NCI-H510A (cell line): ENCODE data around the gene HEMGN.
A peak's percentile ranks its signal among the peaks of the same experiment; 100 is the strongest.
"Not testable (repeated sequence)": the region's sequence is repeated elsewhere in the genome, so short reads cannot be mapped to it uniquely, and the experiment has no call there.

Experiments used
- DNase-seq: peaks from one replicate; lab custom pipeline; 2025; lab: John Stamatoyannopoulos, UW

The HEMGN gene

GRCh38 chr9:97963232-97963631 is 25.3 kb upstream of the HEMGN start:
- DNase-seq: no peak

DNA sequence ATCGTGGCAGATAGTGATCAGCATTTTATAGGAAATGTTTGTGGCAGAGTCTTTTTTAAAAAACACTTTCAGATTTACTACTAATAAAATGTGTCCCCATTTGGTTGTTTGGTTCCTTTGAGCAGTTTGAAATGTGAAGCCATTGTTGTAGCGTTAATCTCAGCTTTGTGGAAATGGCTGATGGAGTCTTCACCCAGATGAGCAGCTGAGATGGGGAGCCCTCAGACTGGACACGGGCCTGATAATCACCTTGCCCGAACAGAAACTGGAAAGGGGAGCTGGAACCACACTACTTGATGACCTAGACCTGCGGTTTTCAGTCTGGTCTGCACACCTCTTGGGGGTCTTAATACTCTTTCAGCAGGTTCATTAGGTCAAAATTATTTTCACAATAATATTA is 24.6 kb upstream of the HEMGN start:
- no peak for DNase-seq

DNA sequence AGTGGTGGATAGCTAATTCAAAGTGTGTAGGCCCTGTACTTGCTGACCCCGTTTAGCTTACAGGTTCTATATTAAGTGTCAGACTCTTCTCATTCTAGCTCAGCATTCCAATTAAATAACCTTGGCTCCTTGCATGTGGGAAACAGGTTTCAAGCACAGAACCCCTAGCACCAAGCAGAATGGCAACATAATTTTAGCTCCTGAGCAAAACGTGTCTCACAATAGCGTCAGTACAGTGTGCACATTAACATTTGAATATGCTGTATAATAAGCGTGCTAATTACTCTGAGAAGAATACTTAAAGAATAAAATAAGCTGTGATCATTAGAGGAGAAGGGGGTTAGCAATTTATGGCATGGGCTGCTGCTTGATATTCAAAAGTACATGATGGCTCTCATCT is 24.2 kb upstream of the HEMGN start:
- no peak for DNase-seq

- no peak for DNase-seq
Measured at GRCh38 chr9:97961361-97961760, 23.4 kb upstream of the HEMGN start.

DNA sequence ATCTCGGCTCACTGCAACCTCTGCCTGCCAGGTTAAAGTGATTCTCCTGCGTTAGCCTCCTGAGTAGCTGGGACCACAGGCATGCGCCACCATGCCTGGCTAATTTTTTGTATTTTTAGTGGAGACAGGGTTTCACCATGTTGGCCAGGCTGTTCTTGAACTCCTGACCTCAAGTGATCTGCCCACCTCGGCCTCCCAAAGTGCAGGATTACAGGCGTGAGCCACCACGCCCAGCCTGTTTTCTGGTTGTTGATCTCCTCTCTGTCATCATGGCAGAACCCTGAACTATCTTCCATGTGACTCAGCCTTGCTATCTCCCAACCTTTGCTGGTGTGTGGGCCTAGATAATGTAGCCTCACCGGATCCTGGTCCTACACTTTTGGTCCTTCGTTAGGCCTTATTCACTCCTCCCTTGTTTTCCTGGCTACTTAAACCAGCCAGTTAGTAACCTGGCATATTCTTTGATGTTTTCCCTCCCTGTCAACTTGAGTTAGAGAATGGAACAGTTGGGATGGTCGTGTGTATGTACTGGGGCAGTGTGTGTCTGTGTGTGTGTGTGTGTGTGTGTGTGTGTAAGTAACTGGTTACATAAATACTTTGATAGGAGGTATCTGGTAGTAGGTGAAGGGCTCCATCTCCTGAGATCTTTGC is 22.8 kb upstream of the HEMGN start:
- DNase-seq: not testable (repeated sequence)

DNA sequence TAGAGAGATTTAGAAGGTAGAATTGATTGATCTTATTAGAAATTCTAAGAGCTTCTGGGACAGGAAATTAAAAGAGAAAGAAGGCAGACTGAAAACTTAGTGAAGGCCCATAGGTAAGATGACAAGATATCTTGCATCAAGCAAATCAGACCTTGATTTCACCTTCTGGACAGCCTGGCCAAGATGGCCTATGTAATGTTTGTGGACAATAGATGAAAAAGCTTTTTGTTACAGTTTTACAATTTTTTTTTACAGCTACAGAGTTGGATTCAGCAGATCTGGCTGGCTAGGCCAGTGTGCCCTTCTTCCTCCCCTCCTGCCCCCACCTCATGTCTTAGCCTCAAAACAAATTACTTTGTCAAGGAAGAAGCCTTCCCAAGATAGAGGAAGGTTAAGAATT is 21.6 kb upstream of the HEMGN start:
- DNase-seq: no peak

DNA sequence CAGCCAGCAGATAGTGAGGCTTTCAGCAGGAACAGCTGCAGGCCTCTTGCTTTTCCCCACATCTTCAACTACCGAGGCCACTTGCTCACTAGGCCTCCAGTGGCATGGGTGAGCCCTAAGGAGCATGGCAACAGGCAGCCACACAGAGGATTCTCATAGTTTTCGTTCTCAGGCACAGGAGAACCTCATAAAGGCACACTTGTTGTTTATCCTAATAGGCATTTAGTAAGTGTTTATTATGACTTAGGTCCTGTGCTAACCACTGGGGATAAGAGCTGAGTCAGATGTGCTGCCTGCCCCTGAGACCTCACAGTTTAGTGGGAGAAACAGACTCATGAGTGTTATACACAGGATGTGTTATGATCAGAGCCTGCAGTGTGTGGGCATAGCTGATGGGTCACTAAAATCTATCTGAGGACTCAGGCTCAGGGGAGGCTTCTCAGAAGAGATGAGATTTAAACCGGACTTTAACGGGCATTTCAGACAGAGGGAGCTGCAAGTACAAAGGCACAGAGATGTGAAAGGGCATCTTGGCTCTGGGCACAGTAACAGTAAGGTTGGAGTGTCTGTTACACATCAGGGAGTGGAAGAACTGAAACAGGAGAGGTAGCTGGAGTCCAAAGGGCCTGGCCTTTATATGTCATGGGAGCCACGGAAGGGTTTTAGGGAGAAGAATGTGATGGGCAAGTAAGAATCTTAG is 21.0 kb upstream of the HEMGN start:
- DNase-seq: no peak

GRCh38 chr9:97956331-97956730 is 18.4 kb upstream of the HEMGN start:
- no peak for DNase-seq

- peak; percentile 20 for DNase-seq
Measured at GRCh38 chr9:97954550-97954989, 16.6 kb upstream of the HEMGN start.

GRCh38 chr9:97950873-97951272 is 12.9 kb upstream of the HEMGN start:
- not testable (repeated sequence) for DNase-seq

DNA sequence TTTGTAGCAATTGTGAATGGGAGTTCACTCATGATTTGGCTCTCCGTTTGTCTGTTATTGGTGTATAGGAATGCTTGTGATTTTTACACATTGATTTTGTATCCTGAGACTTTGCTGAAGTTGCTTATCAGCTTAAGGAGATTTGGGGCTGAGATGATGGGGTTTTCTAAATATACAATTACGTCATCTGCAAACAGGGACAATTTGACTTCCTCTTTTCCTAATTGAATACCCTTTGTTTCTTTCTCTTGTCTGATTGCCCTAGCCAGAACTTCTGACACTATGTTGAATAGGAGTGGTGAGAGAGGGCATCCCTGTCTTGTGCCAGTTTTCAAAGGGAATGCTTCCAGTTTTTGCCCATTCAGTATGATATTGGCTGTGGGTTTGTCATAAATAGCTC is 9.1 kb upstream of the HEMGN start:
- not testable (repeated sequence) for DNase-seq

- not testable (repeated sequence) for DNase-seq
Measured at GRCh38 chr9:97945470-97945869, 7.5 kb upstream of the HEMGN start.

DNA sequence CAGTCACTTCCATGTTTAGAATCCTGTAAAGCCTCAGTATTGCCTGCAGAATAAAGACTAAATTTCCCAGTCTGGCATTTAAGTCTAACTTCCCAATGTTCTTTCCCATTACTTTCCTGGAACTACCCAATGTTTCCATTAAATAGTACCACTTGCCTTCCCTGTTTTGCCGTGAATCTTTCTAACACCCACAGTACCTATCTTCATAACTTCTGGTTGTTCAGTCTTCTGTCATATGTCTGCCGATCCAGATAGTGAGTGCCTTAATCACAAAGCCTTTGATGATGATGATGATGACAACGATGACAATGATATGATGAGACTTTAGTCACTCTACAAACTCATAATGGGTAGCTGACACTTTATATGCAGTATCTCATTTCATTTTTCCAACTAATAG is 6.6 kb upstream of the HEMGN start:
- DNase-seq: no peak

- DNase-seq: no peak
Measured at GRCh38 chr9:97943308-97943855, 5.4 kb upstream of the HEMGN start.

GRCh38 chr9:97941323-97941722 is 3.4 kb upstream of the HEMGN start:
- no peak for DNase-seq

- DNase-seq: no peak
Measured at GRCh38 chr9:97940741-97941140, 2.8 kb upstream of the HEMGN start.

- DNase-seq: no peak
Measured at GRCh38 chr9:97940233-97940632, 2.3 kb upstream of the HEMGN start.

DNA sequence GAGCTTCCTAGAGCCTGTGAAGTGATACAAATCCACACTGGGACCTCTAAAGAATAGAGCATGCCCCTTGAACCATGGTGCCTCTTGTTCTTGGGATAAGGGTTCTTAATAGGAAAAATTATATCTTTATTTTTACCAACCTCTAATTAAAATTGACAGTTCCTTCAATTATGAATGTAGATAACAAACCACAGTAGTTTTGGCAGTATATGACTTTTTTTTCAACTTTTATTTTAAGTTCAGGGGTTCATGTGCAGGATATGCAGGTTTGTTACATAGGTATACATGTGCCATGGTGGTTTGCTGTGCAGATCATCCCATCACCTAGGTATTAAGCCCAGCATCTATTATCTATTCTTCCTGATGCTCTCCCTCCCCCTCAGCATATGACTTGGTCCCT is 974 bp downstream of the HEMGN start:
- DNase-seq: no peak

- no peak for DNase-seq
Measured at GRCh38 chr9:97935276-97935675, 2.7 kb downstream of the HEMGN start.

DNA sequence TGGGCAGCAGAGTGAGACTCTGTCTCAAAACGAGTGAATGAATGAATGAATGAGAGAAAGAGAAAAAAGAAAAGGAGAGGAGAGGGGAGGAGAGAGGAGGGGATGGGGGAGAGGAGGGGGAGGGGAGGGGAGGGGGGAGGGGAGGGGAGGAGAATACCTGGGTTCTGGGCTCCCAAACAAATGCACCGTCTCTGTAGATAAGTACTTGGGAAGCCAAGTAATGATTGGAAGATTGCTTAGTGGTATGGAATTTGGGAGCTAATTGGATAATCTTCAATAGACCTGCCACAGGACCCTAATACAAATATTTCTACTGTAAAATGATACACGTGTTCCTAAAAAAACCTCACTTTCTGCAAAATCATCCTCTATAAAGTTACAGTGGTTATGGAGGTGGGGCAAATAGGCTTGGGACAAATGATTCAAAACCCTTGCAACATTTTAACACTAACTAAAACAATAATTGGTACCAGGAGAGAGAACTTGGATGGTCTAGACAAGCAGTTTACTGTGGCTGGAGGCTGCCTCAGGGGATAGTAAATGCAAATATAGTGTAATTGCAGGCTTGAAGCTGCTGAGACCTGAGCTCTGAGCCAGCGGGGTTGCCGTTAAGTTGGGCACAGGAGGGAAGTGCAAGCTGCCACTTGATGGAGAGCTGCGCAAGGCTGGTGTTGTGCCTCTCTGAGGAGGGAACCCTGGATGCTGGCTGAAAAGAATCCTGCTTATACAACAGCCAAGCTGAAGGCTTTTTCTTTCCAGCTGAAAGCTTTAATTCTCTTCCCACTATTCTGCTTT is 3.5 kb downstream of the HEMGN start:
- no peak for DNase-seq

- no peak for DNase-seq
Measured at GRCh38 chr9:97933297-97933998, 4.5 kb downstream of the HEMGN start.

- no peak for DNase-seq
Measured at GRCh38 chr9:97930972-97931371, 7.0 kb downstream of the HEMGN start.
